Fibroblast of villous mesenchyme (primary cell): ENCODE data around the gene CCN5. TPM values are rescaled to one million over a fixed set of nuclear protein-coding genes. Genes with fewer than 3 reads are reported as not detected.
A peak's percentile ranks its signal among the peaks of the same experiment; 100 is the strongest.

ENCODE experiments used
- DNase-seq: peaks from one replicate; pipeline ENCODE4 v3.0.0-alpha.2; 2010; ENCODE audit warnings: low read depth
- H3K4me3 ChIP-seq: 2 replicates; pipeline ENCODE4 v1.5.1; 2011; ENCODE audit warnings: low read depth, mild to moderate bottlenecking, low read length
- total RNA-seq: library from RNA; depleted of rRNA; stranded (reverse); fragments of >200 nt; gene quantifications from 2 replicates; pipeline ENCODE4 v1.2.3, GENCODE V29; 2012
- TF ChIP-seq, protein P1 (sequence below): IDR thresholded peaks from 2 replicates; pipeline ENCODE4 v1.5.1; 2012; ENCODE audit warnings: low read depth, mild to moderate bottlenecking, low read length; ENCODE audit not compliant: insufficient read depth

Gene CCN5
- total RNA-seq, 1 donor = 1.7 TPM

DNA sequence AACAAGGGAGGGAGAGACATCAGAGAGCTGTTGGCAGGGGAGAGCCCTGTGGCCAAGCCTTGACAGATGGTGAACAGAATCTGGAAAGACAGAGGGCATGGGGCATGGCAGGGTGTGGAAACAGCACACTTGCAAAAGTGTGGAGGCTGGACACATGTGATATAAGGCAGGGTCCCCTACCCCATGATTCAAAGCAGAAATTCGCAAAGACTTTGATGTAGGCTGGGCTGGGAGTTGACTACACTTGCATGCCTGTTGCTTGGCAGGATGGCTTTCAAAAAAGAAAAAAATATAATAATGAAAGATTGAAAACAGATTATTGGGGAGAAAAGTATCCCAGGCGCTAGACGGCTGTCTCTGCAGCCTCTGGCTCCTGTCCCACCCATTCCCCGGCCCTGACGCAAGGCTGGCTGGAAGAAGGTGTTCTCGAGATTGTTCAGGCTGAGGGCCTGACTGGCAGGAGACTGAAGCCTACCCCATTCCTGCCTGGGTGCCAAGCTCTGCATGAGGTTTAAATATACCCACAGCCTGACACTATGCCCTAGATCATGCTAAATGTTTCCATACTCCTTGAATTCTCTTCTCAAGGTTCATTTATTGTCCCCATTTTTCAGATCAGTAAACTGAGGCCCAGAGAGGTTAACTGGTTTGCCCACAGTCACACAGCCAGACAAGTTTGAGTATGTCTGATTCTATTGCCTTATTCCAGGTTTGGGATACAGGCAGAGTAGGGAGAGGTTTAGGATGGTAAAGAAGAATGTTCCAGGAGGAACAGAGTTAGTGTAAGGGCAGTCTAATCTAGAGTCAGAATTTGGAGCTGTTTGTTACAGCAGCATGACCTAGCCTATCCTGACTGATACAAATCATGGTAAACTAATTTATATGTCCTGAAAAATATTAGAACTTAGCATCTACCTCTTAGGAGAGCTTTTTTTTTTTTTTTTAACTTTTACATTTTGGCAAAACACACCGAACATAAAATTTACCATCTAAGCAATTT lies 23.4 kb upstream of the CCN5 start:
- H3K4me3 ChIP-seq = no peak overlapping the region
- TF ChIP-seq, protein P1, sequence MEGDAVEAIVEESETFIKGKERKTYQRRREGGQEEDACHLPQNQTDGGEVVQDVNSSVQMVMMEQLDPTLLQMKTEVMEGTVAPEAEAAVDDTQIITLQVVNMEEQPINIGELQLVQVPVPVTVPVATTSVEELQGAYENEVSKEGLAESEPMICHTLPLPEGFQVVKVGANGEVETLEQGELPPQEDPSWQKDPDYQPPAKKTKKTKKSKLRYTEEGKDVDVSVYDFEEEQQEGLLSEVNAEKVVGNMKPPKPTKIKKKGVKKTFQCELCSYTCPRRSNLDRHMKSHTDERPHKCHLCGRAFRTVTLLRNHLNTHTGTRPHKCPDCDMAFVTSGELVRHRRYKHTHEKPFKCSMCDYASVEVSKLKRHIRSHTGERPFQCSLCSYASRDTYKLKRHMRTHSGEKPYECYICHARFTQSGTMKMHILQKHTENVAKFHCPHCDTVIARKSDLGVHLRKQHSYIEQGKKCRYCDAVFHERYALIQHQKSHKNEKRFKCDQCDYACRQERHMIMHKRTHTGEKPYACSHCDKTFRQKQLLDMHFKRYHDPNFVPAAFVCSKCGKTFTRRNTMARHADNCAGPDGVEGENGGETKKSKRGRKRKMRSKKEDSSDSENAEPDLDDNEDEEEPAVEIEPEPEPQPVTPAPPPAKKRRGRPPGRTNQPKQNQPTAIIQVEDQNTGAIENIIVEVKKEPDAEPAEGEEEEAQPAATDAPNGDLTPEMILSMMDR = no peak
- no peak for DNase-seq

- no peak overlapping the region for H3K4me3 ChIP-seq
- DNase-seq = peak; percentile 98
- TF ChIP-seq, protein P1 = no peak
Measured at GRCh38 chr20:44692932-44693480, 22.2 kb upstream of the CCN5 start.

GRCh38 chr20:44693627-44694026 lies 21.5 kb upstream of the CCN5 start:
- TF ChIP-seq, protein P1 = no peak
- H3K4me3 ChIP-seq = no peak overlapping the region

GRCh38 chr20:44694159-44694558 lies 21.0 kb upstream of the CCN5 start:
- TF ChIP-seq, protein P1 = no peak
- no peak for DNase-seq
- no peak overlapping the region for H3K4me3 ChIP-seq

More at GRCh38 chr20:44693627-44694026, 21.5 kb upstream of the CCN5 start:
- no peak for DNase-seq

GRCh38 chr20:44695295-44695673 lies 19.9 kb upstream of the CCN5 start:
- TF ChIP-seq, protein P1 = no peak
- no peak for DNase-seq
- no peak overlapping the region for H3K4me3 ChIP-seq

GRCh38 chr20:44695674-44696300 lies 19.4 kb upstream of the CCN5 start:
- TF ChIP-seq, protein P1 = no peak
- DNase-seq = peak; percentile 89
- no peak overlapping the region for H3K4me3 ChIP-seq
